ENCODE data around the gene REL. TPM values are rescaled to one million over a fixed set of nuclear protein-coding genes. Genes with fewer than 3 reads are reported as not detected.

Gene REL
- total RNA-seq, 2 donors from 2014 or later: 10.2 to 30.0 TPM

- intact Hi-C loops (cut with DNase I): no loop called here
- no peak overlapping the region for H3K4me3 ChIP-seq
- no peaks in the 10 kb centered on the region for H3K27me3 ChIP-seq (replicated peaks; ENCODE audit: insufficient read depth)
- TF ChIP-seq POLR2A (IDR thresholded peaks at IDR 0.05) (no peak), POLR2AphosphoS5 (IDR thresholded peaks at IDR 0.05) (no peak), CTCF (IDR thresholded peaks at IDR 0.05) (no peak)
- no peak for DNase-seq (ENCODE audit: low spot score)
- WGBS: 51% methylated on average over 3 of the region's 3 CpGs
- H3K4me1 ChIP-seq (replicated peaks): no peaks in the 10 kb centered on the region
- no peaks in the 10 kb centered on the region for H3K9me3 ChIP-seq
- H3K27ac ChIP-seq: no peak overlapping the region
- H3K36me3 ChIP-seq: no peaks in the 10 kb centered on the region
These were observed 8.9 kb upstream of the REL start for GRCh38 chr2:60872510-60872928.

- Histone ChIP-seq H3K27ac (no peak overlapping the region), H3K4me1 (replicated peaks) (no peaks in the 10 kb centered on the region), H3K9me3 (no peaks in the 10 kb centered on the region), H3K36me3 (no peaks in the 10 kb centered on the region), H3K4me3 (no peak overlapping the region), H3K27me3 (replicated peaks; ENCODE audit: insufficient read depth) (no peaks in the 10 kb centered on the region)
- intact Hi-C loops (cut with DNase I): no loop called here
- no peak for TF ChIP-seq POLR2A (IDR thresholded peaks at IDR 0.05)
- TF ChIP-seq CTCF (IDR thresholded peaks at IDR 0.05): no peak
- TF ChIP-seq POLR2AphosphoS5 (IDR thresholded peaks at IDR 0.05): no peak
- DNase-seq (ENCODE audit: low spot score): no peak
- 88% methylated on average over 3 of the region's 3 CpGs for WGBS
These were observed 8.0 kb upstream of the REL start for GRCh38 chr2:60873381-60873780.

- no peak overlapping the region for H3K27ac ChIP-seq
- TF ChIP-seq POLR2AphosphoS5 (IDR thresholded peaks at IDR 0.05) (no peak), POLR2A (IDR thresholded peaks at IDR 0.05) (no peak), CTCF (IDR thresholded peaks at IDR 0.05) (no peak)
- H3K27me3 ChIP-seq (replicated peaks; ENCODE audit: insufficient read depth): no peaks in the 10 kb centered on the region
- H3K9me3 ChIP-seq: no peaks in the 10 kb centered on the region
- no peaks in the 10 kb centered on the region for H3K4me1 ChIP-seq (replicated peaks)
- intact Hi-C loops (cut with DNase I): no loop called here
- DNase-seq (ENCODE audit: low spot score): no peak
- H3K4me3 ChIP-seq: no peak overlapping the region
- H3K36me3 ChIP-seq: no peaks in the 10 kb centered on the region
These were observed 5.9 kb upstream of the REL start for GRCh38 chr2:60875520-60875919.

GRCh38 chr2:60880643-60881046 is 729 bp upstream of the REL start:
- intact Hi-C loops (cut with DNase I): no loop called here
- H3K27ac ChIP-seq: peak overlapping the region; percentile 99 to 100
- TF ChIP-seq CTCF (IDR thresholded peaks at IDR 0.05) (peak in 2 of 4 experiments; percentile 34 to 48), POLR2AphosphoS5 (IDR thresholded peaks at IDR 0.05) (no peak)
- H3K27me3 ChIP-seq (replicated peaks; ENCODE audit: insufficient read depth): no peaks in the 10 kb centered on the region
- no peak for DNase-seq (ENCODE audit: low spot score)
- WGBS: 2% methylated on average over 18 of the region's 18 CpGs
- no peaks in the 10 kb centered on the region for H3K36me3 ChIP-seq
- H3K4me1 ChIP-seq (replicated peaks): no peaks in the 10 kb centered on the region
- no peaks in the 10 kb centered on the region for H3K9me3 ChIP-seq
- peak overlapping the region; percentile 80 to 96 for H3K4me3 ChIP-seq

- no peak for TF ChIP-seq POLR2AphosphoS5 (IDR thresholded peaks at IDR 0.05)
- no peak for TF ChIP-seq CTCF (IDR thresholded peaks at IDR 0.05)
- no peak for TF ChIP-seq POLR2A (IDR thresholded peaks at IDR 0.05)
- 13% methylated on average over 8 of the region's 8 CpGs for WGBS
- no peaks in the 10 kb centered on the region for H3K27me3 ChIP-seq (replicated peaks; ENCODE audit: insufficient read depth)
- DNase-seq (ENCODE audit: low spot score): no peak
- peak overlapping the region; percentile 99 to 100 for H3K27ac ChIP-seq
- H3K4me3 ChIP-seq: peak overlapping the region; percentile 80 to 96
- no peaks in the 10 kb centered on the region for H3K9me3 ChIP-seq
- H3K4me1 ChIP-seq (replicated peaks): no peaks in the 10 kb centered on the region
- intact Hi-C loops (cut with DNase I): no loop called here
- H3K36me3 ChIP-seq: no peaks in the 10 kb centered on the region
These were observed 1.8 kb downstream of the REL start for GRCh38 chr2:60882971-60883753.

Measured in prostate gland (tissue), 2 donors.